COLO668 (cell line): Measurements from ENCODE around the gene NTN1.

ENCODE experiments used
- DNase-seq: peaks from one replicate; lab custom pipeline; 2025; ENCODE audit not compliant: unreplicated experiment; lab: John Stamatoyannopoulos, UW

The NTN1 gene

GRCh38 chr17:9120471-9120870, 99.2 kb downstream of the NTN1 start:
- DNase-seq, result no peak

DNA sequence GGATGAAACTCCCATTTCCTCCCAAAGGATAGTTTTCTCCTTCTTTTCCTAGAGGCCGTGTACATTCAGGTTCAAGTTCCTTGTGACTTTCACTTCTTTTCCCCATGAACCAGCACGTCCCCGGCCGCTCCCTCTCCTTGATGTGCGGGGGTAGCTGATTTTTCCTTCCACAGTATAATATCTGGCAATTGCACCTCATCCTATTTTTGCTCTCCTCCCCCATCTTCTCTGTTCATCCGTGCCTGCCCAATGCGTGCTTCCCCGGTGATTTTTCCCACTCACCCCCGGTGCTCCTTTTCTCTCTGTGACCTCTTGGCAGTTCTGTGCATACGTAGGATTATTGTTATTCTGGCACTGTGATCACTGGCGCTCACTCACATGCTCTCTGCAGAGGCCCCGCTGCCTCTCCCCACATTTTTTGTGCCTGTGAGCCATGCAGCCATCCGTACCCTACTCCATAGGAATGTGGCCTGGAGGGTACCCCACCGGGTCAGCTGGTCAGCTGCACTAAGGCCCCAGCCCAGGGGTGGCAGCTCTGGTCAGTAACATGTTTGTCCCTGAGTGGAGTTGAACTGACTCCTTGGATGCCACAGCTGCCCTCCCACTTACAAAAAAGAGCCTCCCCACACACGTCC, 100.0 kb downstream of the NTN1 start:
- DNase-seq, result no peak

DNA sequence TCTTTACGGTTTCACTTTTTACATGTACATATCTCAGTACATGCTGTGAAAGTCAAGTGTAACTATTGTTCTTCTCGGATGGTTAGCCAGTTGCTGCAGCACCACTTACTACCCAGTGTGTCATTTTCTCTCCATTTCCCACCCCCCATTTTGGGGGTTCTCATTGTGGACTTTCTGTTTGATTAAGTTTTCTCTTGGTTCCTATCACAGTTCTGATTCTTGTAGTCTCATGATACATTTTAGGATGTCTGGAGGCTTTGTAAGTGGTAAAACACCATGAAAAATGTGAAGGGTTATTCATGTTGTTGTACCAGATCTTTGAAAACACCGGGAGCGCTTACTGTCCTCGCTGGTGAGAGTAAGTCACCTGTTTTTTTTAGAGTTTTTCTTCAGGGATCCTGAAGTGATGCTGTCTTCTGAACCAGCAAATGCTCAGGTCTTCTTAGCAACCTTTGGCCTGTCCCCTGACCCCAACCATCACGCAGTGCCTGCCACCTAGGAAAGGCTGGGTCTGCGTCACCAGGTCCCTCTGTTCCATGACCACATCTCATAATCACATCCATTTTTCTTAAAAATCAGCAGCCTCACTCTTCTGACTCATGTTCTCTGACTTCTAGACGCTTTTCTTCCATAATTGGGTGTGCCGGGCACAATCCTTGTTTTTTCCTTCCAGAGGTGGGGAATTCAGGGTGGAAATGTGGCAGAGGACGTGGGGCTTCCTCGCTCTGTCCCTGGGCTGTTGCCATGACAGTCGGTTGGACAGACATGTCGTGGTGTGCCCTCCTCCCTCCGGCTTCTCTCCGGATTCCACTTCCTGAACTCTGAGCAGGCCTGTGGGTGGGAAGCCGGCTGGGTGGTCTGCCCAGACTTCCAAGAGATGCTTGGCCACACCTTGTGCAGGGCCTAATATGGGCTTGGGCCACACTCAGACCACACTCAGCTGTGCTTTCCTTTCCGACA, 102.6 kb downstream of the NTN1 start:
- DNase-seq, result no peak

DNA sequence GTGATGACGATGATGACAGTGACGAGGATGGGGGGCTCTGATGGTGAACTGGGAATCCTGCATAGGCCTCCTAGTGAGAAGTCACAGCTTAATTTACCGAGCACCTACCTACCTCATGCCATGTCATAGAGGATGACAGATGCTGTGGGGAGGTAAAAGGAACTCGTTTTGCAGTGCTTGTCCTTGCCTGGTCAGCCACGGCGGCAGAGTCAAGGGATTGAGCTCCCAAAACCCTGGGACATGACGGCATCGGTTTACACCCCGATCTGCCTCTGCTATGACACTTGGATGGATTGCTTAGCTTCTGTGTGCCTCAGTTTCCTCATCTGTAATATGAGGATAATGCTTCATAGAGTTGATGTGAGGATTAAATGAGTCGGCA, 103.2 kb downstream of the NTN1 start:
- DNase-seq, result no peak

GRCh38 chr17:9125722-9126121, 104.4 kb downstream of the NTN1 start:
- no peak for DNase-seq

DNA sequence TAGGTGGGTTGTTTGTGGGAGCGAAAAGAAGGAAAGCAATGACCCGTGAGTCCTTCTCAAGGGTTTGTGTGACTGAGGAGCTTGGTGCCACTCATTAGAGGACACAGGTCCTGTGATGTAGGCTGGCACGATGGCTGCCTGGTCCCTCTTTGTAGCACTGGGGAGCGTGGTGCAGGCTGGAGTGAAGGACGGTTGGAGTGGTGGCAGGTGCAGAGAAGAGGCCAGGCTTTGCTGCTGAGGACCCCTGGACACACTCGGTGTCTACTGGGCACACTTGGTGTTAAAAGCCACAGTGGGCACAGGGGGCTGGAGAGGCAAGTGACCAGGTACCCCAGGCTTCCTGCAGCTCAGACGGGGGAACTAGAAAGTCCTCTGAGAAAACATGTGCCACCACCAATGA, 106.0 kb downstream of the NTN1 start:
- DNase-seq, result no peak

- DNase-seq, result no peak
Observed at GRCh38 chr17:9131371-9131770, 110.1 kb downstream of the NTN1 start.

DNA sequence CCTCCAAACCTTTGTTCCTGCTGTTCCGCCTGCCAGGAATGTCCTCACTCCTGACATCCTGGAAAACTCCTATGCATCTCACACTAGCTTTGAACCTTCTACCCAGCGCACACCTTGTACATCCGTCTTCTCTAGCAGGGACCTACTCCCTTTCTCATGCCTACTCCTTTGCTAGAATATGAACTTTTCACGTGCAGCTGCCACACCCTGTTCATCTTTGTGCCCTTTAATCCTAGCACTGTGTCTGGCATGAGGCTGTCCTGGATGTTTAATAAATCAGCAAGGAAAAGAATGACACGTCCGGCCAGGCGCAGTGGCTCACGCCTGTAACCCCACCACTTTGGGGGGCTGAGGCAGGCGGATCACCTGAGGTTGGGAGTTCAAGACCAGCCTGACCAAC, 111.0 kb downstream of the NTN1 start:
- no peak for DNase-seq

- no peak for DNase-seq
Observed at GRCh38 chr17:9132944-9133610, 111.8 kb downstream of the NTN1 start.

GRCh38 chr17:9138161-9138717, 116.9 kb downstream of the NTN1 start:
- no peak for DNase-seq

DNA sequence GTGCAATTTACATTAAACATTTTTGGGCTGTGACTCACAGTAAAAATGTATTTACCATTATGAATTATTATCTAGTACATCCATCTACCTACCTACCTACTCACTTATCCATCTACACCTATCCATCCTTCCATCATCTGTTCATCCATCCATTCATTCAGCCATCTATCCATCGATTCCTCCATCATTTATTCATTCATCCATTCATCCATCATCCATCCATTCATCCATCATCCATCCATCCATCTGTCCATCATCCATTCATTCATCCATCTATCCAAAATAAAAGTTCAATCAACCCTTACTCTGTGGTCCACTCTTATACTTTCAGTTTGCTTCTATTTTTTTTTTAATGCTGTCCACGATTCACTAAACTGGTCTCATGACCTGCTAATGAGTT, 118.4 kb downstream of the NTN1 start:
- DNase-seq, result no peak

DNA sequence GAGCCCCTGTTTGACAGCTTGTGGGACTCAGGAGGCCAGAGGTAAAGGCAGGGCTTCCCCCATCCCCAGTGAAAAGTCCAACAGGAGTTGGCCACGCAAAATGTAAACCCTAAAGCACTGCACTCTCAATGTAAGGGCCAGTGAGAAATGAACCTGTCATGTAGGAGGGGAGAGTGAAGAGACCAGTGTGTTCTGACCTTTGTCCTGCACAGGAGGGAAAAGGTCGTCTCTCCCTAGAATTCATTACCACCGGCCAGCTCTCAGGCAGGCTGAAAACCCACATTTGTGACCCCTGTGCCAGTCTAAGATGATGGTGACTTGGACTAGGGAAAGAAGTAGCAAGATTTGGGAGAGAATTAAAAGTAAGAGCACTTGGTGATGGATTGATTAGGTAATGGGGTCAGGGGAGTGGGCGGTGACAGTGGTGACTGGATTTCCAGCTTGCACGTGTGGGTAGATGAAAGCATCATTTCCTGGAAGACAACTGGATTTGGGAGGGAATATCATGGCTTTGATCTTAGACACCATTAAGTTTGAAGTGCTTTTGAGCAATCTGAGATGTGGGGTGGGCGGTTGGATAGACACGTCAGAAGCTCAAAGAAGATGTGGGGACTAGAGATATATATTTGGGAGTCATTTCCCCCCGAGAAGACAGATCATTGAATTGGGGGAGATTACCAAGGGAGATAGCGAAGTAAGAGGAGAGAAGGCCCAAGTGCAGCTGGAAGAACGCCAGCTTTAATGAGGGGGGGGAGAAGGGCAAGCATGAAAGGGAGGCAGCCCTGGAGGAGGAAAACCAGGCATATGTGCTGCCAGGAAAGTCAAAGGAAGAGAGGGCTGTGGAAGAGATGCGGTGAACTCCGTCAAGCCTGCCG, 119.5 kb downstream of the NTN1 start:
- no peak for DNase-seq

DNA sequence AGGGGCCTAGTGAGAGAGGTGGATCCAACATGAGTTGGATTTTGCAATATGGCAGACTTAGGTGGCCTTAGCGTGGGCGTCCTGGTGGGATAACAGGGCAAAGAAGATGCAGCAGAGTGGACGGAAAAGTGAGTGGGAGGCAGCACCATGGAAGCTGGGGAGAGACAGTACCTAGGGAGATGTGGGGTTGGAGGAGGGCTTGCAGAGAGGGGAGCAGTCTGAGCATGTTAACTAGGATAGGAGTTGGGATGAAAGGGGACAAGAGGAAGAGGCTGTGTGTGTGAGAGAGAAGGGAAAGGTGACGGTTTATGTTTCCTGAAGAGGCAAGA, 120.1 kb downstream of the NTN1 start:
- no peak for DNase-seq

GRCh38 chr17:9142772-9143494, 121.6 kb downstream of the NTN1 start:
- DNase-seq, result no peak

- DNase-seq, result no peak
Observed at GRCh38 chr17:9144502-9145249, 123.4 kb downstream of the NTN1 start.

- DNase-seq, result no peak
Observed at GRCh38 chr17:9146064-9146463, 124.8 kb downstream of the NTN1 start.

GRCh38 chr17:9148905-9149525, 127.7 kb downstream of the NTN1 start:
- no peak for DNase-seq

GRCh38 chr17:9150446-9151090, 129.3 kb downstream of the NTN1 start:
- DNase-seq, result no peak
